ENCODE data around the gene SYVN1.

SYVN1 gene

DNA sequence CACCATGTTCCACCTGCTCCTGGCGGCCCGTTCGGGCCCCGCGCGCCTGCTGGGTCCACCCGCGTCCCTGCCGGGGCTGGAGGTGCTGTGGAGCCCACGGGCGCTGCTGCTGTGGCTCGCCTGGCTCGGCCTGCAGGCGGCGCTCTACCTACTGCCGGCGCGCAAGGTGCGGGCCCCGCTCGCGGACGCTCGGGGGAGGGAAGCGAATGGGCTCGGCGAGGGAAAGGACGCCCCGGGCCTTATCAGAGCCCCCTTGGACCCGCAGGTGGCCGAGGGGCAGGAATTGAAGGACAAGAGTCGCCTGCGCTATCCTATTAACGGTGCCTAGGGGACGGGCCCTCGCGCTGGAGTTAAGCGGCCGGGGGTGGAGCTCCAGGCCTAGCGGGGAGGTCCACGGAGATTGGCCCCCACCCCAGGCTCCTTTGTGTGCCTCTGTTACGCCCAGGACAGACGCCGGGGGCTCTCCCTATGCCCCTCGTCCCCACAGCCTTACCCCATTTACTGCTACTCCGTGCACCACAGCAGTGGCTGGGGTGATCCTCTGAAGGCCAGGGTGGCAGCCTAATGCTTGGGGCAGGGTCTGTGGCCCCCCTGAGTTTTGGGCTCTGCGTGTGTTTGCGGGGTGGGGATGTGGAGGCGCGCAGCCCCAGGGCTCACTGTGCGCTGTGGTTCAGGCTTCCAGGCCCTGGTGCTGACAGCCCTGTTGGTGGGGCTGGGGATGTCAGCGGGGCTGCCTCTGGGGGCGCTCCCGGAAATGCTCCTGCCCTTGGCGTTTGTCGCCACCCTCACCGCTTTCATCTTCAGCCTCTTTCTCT, 21.6 kb downstream of the SYVN1 start:
- no peak for DNase-seq (ENCODE audit: low read depth)

DNA sequence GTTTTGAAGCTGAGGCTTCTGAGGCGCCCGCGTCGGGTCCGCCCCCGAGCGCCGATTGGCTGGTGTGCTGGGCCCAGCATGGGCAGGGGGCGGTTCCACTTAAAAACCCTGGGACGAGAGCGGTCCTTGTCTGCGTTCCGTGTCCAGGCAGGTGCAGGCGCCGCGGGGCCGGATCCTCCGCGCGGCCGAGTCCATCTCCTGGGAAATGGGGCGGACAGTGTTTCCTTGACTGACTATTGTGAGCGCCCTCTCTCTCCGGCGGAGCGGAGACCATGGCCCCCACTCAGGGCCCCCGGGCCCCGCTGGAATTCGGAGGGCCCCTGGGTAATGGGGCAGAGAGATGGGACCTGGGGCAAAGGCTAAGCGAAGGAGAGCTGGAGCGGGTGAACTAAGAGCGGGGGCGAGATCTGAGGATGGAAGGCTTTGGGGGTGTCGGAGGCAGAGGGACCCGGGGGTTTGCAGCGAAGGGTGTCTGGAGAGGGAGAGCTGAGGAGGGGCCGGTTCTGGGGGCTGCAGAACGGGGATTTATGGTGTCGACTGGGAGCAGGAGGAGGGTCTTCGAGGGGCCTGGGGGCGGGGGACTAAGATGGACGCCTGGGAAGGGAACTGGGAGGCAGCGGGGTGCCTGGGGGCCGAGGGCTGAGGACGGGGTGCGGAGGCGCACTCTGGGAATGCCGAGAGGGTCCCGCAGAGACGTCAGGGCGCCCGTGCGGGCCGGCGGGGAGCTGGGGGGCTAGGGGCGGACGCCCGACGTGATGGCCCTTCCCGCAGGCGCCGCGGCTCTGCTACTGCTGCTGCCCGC, 22.4 kb downstream of the SYVN1 start, which contains the start of gene TM7SF2:
TM7SF2 (plus strand) TSS at position 129 of the 802 bp plus-strand sequence; CDS start at position 273, 144 bp downstream.
- peak; percentile 69 for DNase-seq (ENCODE audit: low read depth)

DNA sequence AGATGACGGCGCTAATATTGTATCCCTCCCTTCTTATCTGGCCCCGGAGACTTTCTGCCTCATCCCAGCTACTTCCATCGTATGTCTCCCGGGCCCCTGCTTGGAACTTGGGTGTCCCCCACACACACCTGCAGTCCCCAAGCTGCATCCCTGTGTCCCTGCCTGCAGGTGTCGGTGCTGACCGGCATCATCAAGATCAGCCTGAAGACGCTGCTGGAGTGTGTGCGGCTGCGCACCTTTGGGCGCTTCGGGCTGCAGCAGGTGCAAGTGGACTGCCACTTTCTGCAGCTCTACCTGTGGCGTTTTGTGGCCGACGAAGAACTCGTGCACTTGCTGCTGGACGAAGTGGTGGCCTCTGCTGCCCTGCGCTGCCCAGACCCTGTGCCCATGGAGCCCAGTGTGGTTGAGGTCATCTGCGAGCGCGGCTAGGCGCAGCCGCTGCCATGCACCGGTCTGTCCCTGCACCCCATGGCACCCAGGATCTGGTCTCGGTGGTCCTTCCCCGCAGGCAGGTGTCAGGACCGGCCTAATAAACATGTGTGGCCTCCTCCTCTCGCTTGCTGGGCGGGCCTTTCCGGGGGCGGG, 23.1 kb downstream of the SYVN1 start:
- DNase-seq (ENCODE audit: low read depth), result no peak

- peak; percentile 70 for DNase-seq (ENCODE audit: low read depth)
Measured at GRCh38 chr11:65110354-65110861, 23.9 kb downstream of the SYVN1 start.

DNA sequence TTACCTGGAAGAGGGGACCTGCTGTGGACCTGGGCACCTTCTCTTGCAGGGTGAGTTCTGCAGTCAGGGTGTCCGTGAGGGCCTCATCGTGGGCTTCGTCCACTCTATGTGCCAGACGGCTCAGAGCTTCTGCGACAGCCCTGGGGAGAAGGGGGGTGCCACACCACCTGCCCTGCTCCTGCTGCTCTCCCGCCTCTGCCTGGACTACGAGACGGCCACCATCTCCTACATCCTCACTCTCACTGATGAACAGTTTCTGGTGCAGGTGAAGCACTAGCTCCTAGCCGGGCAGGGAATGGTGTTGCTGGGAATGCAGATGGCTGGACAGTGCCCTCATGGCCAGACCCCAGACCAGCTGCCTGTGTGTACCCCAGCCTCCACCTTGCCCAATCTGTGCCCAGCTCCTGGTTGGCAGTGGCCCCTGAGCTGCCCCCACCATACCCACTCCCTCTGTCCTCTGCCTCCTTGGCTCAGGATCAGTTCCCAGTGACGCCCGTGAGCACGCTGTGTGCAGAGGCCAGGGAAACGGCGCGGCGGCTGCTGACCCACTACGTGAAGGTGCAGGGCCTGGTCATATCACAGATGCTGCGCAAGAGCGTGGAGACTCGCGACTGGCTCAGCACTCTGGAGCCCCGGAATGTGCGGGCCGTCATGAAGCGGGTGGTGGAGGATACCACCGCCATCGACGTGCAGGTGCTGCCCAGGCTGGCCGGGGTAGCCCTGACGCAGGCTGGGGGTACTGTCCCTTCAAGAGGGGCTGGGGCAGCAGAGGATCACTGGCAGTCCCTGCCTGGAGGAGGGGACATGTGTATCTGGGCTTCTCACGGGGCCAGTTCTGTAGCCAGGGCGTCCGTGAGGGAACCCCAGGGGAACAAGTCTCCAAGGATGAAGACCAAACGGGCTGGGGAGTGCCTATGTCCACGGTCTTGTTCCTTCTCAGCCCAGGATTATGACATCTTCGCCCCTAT, 24.8 kb downstream of the SYVN1 start:
- no peak for DNase-seq (ENCODE audit: low read depth)

- DNase-seq (ENCODE audit: low read depth), result no peak
Measured at GRCh38 chr11:65108469-65109123, 25.7 kb downstream of the SYVN1 start.

- DNase-seq (ENCODE audit: low read depth), result no peak
Measured at GRCh38 chr11:65107751-65108468, 26.4 kb downstream of the SYVN1 start.

- DNase-seq (ENCODE audit: low read depth), result no peak
Measured at GRCh38 chr11:65107078-65107477, 27.2 kb downstream of the SYVN1 start.

DNA sequence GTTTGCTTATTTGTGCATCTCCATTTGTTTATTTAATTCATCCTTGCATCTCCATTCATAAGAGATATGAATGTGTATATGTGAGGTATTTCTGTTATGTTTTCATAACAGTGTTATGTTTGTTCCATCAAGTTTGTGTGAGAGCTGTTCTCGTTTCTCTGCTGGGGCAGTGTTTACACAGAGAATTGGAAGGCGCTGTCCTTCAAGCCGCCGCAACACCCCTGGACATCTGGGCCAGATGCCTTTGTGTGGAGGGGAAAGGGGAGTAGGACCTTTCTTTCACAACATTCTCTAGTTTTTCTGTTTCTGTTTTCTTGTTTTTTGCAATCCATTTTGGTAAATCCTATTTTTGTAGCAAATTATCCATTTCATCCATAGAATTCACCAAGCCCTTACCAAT, 29.7 kb downstream of the SYVN1 start:
- no peak for DNase-seq (ENCODE audit: low read depth)

DNA sequence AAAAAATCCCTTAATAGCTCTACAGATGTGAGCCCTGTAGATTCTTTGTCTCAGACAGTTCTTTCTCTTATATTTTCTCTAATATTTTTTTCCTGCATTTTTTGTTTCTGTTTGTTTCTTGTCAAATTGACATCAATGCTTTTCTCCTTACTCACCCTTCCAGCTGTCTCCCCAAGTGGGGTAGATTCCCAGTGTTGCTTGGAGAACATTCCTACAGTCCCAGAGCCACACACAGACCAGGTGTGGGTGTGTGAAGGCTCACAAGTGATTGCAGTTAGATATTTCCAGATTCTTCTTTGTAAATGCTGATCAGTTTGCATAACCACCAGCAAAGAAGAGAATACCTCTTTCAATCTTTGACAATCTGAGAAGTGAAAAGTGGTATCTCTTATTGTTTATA, 30.8 kb downstream of the SYVN1 start:
- DNase-seq (ENCODE audit: low read depth), result no peak

DNA sequence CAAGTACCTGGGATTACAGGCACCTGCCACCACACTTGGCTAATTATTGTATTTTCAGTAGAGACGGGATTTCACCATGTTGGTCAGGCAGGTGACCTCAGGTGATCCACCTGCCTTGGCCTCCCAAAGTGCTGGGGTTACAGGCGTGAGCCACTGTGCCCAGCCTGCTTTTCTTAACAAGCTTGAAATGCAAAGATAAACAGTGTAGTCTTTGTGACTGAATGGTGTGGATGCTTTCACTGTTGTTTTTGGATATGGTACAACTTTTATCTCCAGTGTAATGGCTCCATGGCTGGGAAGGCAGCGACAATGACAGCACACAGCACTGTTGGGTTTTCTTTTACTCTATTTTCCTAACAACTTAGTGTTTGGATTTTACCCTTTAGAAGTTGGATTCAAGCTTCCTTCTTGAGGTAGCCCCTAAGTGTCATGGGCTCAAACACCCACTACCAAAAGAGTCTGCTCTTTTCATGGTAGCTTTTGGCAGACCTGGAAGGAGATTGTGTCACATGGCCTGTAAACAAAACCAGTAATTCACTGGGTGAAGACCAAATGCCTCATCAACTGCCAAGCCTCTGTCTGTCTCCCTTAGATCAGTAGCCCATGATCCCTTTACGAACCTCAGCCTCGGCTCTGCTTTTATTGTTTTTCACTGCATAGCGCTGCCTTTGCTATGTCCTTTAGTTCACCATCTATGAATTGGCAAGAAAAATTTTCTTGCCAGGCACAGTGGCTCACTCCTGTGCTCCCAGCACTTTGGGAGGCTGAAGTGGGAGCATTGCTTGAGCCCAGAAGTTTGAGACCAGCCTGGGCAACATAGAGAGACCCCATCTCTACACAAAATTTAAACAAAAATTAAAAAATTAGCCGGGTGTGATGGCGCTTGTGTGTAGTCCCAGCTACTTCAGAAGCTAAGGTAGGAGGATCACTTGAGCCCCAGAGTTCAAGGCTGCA, 31.9 kb downstream of the SYVN1 start:
- no peak for DNase-seq (ENCODE audit: low read depth)

- DNase-seq (ENCODE audit: low read depth), result no peak
Measured at GRCh38 chr11:65100674-65101350, 33.5 kb downstream of the SYVN1 start.

GRCh38 chr11:65096926-65097325, 37.4 kb downstream of the SYVN1 start:
- DNase-seq (ENCODE audit: low read depth), result no peak

GRCh38 chr11:65095974-65096806, 38.1 kb downstream of the SYVN1 start, which contains the start of gene VPS51:
Gene VPS51 (plus strand): TSS chr11:65096214. CDS start chr11:65096251, 37 bp downstream.
- peak; percentile 75 for DNase-seq (ENCODE audit: low read depth)

DNA sequence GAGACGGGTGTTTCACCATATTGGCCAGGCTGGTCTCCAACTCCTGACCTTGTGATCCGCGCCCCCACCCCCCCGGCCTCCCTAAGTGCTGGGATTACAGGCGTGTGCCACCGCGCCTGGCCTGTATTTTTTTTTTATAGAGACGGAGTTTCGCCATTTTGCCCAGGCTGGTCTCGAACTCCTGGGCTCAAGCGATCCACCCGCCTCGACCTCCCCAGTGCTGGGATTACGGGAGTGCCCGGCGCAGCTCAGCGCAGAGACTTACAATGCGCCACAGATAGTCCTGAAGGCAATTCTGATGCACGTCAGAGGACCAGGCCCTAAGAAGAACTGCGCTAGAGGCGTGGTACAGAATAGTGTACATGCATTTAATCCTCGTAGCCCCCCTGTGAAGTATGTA, 38.9 kb downstream of the SYVN1 start:
- DNase-seq (ENCODE audit: low read depth), result no peak

GRCh38 chr11:65090628-65091027, 43.7 kb downstream of the SYVN1 start:
- no peak for DNase-seq (ENCODE audit: low read depth)

DNA sequence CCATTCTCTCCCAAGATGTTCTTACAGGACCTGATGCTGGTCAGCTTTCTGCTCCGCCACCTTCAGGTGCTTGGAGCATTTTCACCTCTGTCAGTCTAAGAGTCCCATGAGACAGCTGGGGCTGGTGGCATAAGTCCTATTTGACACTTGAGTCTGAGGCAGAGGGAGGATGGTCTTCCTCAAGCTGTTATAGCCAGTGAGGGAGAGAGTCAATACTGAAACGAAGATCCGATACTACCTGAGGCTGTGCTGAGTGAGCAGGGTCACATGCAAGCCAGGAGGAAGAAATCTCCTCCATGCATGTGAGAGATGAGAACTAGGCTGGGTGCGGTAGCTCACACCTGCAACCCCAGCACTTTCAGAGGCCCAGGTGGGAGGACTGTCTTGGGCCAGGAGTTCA, 44.7 kb downstream of the SYVN1 start:
- DNase-seq (ENCODE audit: low read depth), result no peak

All from CMK (cell line).